T47D (cell line): ENCODE measurements around the gene LYPD1.

Experiments
- DNase-seq, 2 experiments: peaks; one replicate each; pipeline versions ENCODE4 v3.0.0 to v3.0.0-alpha.2; 2011 to 2012; ENCODE audit warnings: low read depth in 1 of 2, low spot score in 1 of 2
- JUND ChIP-seq: IDR thresholded peaks from 2 replicates; pipeline ENCODE4 v1.6.1; 2012; ENCODE audit warnings: low read depth
- in situ Hi-C: cut with HindIII; loops from 2 replicates; pipeline ENCODE4 v1.10.0; 2016; ENCODE audit warnings: low sequenced_read_pairs, low pct_unique_long_range_greater_than_20kb

The LYPD1 gene

DNA sequence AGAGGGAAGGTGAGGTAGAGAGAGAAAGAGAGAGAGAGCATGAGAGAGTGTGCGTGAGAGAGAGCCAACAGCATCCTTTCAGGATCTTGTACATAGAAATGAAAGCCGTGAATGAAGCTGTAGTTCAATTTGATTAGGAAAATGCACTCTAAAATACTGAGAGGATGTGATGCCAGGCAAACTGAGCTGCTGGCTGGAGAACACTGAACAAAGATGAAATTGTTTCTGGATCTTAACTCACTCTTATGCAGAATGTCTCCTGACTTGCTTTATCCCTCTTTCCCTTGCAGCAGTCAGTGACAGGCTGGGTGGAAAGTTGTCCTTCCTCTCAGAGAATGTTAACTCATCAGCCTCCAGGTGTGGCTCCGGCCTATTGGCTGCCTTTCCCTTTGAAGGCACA, 10.7 kb downstream of the LYPD1 start:
- TF ChIP-seq JUND: no peak
- no peak for DNase-seq
- in situ Hi-C loops: no loop called here

DNA sequence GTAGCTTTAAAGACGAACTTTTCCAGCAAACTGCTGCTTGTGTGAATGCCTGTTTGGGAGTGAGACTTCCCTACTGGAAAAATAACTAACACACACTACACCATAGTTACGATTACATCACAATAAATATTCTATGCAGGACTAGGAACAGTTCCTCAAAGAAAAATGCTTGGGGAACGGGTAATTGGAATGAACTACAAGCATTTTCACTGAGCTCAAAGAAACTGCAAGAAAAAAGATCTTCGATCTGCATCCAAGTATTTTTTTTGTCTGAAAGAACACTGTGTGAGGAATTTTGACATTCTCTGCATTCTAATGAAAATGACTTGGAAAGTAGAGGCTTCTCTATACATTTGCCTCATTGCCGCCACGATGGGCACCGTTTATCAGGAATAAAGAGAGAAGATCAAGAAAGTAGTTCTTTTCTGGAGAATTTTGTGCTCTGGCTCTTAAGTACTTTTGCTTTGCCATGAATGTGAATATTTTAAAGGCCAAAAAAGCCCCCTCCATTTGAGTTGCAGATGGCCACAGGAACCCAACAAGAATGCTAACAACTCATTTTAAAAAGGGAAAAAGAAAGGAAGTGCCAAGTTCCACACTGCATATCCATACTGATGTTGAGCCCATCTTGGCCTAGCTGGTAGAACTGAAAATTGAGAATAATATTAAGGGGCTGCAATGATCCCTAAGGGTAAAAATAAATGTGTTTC, 13.6 kb downstream of the LYPD1 start:
- no peak for DNase-seq
- no peak for TF ChIP-seq JUND
- in situ Hi-C loops: no loop called here

DNA sequence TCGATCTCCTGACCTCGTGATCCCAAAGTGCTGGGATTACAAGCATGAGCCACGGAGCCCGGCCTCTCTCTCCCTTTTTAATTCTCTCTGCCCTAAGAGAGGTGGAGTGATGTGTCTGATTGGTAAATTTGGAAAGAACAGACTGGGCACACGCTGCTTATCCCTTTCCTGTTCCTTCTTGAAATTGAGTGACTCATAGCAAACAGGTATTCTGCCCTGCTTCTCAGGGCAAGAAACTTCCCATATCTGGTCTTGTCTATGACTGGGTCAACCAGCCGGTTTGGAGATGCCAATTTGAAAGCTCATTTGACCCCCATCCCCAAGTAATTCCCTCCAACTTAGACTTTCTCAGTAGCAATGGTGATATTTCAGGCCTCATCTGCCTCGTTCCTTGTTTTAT, 15.0 kb downstream of the LYPD1 start:
- in situ Hi-C loops: no loop called here
- no peak for DNase-seq
- no peak for TF ChIP-seq JUND

DNA sequence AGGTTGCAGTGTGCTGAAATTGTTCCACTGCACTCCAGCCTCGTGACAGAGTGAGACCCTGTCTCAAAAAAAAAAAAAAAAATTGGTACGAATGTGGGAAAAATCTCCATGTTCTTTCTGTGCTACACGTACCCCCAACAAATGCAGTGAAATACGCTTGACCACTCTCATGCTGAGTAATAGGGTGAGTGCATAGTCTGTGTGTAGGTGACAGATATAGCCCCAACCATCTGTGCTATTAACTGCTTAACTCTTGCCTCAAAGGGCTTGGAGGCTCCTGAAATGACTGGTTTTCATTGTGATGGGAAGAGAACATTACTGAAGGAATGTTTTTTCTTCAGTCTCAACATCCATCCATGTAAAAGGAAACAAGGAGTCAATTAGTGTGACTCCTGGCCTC, 15.7 kb downstream of the LYPD1 start:
- TF ChIP-seq JUND: no peak
- no peak for DNase-seq
- in situ Hi-C loops: no loop called here

DNA sequence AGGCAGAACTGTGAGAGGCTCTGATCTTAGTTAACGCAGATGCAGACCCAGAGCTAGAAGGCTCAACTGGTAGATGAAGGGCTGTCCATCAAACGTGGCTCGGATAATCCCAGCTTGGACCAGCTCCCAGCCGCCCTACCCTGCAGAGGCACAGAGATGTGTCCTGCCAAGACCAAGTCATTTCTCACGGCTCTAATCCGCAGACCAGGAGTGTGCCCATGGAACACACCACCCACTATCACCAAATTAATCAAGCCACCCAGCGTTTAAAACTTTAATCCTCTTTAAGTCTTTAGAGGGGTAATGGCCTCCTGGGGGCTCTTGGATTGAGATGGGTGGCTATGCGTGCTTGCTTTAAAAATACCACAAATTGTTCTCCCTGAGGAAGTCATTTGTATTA, 17.5 kb downstream of the LYPD1 start:
- TF ChIP-seq JUND: no peak
- in situ Hi-C loops: no loop called here
- DNase-seq: no peak

DNA sequence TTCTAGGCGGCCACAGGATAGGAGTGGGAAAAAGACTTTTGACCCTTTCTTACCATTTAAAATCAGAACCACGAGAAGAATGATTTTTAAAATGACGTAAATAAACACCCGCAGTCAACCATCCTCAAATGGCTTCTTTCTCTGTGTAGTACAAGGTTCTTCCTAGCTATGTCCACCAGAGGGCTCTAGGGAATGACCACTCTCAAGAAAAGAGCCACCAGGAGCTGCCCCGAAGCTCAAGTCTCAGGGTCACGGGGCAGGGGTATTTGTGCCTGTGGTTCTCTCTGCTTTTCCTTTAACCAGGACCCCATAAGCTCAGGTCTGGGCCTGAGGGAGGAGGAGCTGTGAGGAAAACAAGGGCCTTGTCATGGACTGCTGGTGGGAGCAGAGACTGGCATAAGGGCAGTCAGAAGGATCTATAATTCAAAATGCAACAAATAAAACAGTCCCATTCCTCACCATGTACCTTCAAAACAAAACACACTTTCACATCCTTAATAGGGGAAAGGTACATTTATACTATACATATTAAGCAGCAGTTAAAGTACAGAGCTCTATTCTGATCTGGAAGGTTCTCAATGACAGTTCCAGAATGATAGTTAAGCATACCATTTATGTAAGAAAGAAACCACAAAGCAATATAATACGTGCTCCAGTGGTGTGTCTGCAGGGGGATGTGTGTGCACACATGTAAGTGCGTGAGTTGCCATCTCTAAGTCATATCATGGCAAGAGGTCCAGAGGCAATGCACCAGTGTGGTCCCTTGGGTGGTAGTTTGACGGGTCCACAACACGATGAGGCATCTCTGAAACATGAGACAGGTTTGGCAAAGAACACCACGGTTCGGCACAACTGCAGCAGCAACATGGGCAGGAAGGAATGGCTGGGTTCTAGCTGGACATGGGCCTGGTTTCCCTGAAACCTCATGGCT, 18.6 kb downstream of the LYPD1 start:
- TF ChIP-seq JUND: no peak
- in situ Hi-C loops: no loop called here
- DNase-seq: no peak

DNA sequence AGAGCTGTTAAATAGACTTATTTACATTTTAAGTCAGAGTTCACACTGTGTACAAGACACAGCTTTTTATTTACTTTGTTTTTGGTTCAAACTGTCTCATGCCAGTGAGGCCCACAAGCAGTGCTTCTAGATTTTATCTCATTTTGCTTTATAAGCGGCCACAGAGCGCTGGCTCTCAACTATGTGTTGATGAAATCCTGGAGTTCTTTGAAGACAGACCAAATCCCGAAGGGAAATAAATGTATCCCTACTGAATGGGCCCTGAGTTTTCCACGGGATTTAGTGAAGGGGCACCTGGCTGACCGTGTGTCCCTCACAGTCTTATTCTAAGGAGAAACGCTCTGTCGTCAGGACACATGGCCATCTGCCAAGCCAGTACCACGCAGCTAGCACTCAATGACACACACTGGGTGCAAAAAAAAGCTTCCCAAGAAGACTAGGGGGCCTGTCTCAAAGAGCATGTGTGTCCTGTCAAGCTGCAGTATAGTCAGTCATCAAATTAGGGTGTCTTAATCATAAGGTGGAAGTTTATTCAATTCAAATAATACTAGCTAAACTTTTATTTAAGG, 23.4 kb downstream of the LYPD1 start:
- no peak for DNase-seq
- TF ChIP-seq JUND: no peak
- in situ Hi-C loops: no loop called here

DNA sequence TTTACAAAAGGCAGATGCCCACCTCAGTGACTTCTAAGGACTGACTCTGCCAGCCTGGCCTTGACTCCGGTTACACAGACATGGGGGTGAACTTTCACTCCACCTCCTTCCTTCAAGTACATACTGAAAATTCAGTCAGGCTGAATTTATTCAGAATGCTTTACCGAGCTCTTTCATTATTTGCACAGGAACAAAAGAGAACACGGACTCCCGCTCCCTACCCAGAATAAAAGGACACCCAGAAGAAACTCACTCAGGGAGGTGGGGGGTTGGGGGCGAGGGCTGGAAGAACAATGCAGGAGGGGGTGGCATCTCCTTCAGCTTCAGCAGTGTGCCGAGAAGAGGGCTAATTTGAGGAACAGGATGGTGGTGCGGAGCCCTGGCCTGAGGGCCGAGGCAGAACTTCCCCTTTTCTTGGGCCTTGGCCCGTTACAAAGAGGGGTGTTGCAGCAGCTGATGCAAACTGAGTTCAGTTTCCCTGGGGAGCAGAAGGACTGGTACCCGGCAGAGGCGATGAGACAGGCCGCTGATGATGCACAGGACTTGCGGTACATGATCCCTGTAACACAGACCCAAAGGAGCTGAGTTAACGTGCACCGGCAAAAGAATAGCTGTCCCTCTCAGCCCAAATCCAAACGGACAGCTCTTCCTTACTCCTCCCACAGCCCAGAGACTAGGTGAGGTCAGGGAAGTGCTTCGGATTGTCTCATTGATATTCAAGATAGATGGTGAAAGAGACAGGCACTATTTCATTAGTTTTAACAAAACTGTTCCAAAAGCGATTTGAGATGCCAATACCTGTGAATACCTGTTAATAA, 24.1 kb downstream of the LYPD1 start:
- in situ Hi-C loops: no loop called here
- DNase-seq: no peak
- TF ChIP-seq JUND: no peak

DNA sequence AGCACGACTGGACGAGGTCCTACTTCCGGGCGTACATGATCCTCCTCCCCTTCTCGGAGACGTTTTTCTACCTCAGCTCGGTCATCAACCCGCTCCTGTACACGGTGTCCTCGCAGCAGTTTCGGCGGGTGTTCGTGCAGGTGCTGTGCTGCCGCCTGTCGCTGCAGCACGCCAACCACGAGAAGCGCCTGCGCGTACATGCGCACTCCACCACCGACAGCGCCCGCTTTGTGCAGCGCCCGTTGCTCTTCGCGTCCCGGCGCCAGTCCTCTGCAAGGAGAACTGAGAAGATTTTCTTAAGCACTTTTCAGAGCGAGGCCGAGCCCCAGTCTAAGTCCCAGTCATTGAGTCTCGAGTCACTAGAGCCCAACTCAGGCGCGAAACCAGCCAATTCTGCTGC, 24.8 kb downstream of the LYPD1 start:
- no peak for TF ChIP-seq JUND
- in situ Hi-C loops: no loop called here
- DNase-seq: no peak

DNA sequence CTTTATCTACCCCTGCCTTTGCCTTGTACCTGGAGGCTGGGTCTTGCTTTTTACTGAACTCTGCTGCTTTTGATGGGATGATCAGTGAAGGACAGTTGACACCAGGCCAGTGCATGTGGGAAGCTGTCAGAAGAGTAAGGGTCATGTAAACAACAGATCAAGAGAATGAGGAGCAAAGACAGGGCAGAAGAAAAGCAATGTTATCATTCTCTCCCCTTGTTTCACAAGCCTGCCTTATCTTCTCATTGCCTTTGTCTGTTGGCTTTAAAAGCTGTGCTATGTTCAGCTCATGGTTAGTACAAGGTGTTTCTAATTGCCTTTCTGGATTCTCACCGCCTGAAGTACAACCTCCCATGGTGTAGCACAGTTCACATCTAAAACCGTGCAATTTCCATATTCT, 27.6 kb downstream of the LYPD1 start:
- in situ Hi-C loops: no loop called here
- no peak for TF ChIP-seq JUND
- no peak for DNase-seq

DNA sequence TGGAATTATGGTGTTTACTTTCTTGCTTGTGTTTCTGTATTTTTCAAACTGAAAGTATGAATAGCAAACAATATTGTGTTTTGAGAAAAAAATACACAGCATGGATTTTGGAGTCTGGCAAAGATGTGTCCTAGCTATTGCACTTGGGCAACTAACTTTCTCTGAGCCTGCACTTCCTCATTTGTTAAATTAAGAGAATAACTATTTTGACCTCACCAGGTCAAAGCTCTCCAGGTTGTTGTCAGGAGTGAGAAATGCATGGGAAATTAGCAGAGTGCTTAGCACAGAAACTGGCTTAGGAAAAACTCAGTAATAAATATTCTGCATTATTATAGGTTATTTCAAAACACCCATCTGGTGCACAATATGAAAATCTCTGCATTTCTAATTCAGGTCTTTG, 28.2 kb downstream of the LYPD1 start:
- in situ Hi-C loops: no loop called here
- DNase-seq: no peak
- no peak for TF ChIP-seq JUND

DNA sequence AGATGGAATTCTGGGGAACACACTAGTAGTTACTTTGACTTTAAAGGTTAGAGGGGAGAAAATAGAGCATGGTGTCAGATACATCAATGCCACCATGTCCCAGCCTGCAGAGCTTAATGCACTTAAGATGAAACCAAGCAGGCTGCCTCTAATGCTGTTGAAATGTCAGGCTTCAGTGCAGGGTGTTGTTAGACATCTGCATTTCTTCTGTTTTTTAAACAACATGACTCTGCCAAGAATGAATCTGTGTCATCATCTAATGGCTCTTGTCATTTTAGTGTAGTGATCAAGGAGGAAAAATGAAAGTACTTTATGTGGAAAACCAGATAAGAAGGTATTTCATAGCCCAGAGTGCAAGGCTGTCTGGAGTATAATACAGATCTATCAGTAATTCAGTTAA, 29.9 kb downstream of the LYPD1 start:
- in situ Hi-C loops: no loop called here
- no peak for DNase-seq
- TF ChIP-seq JUND: no peak
